ENCODE data around the gene ALPK1.
"Not testable (repeated sequence)": the region's sequence is repeated elsewhere in the genome, so short reads cannot be mapped to it uniquely, and the experiment has no call there.

Gene ALPK1

GRCh38 chr4:112287258-112287989 is 9.7 kb upstream of the ALPK1 start:
- H3K27ac ChIP-seq: no peak overlapping the region
- TF ChIP-seq CTCF (IDR thresholded peaks at IDR 0.05) (no peak), ZFX (IDR thresholded peaks at IDR 0.05; ENCODE audit: borderline replicate concordance) (no peak)

- H3K27ac ChIP-seq: no peak overlapping the region
- no peak for TF ChIP-seq CTCF (IDR thresholded peaks at IDR 0.05)
- TF ChIP-seq ZFX (IDR thresholded peaks at IDR 0.05; ENCODE audit: borderline replicate concordance): no peak
Observed at GRCh38 chr4:112288455-112288854, 8.7 kb upstream of the ALPK1 start.

- no peak overlapping the region for H3K27ac ChIP-seq
- TF ChIP-seq ZFX (IDR thresholded peaks at IDR 0.05; ENCODE audit: borderline replicate concordance): no peak
- TF ChIP-seq CTCF (IDR thresholded peaks at IDR 0.05): no peak
Observed at GRCh38 chr4:112289407-112290253, 7.5 kb upstream of the ALPK1 start.

GRCh38 chr4:112290341-112290740 is 6.8 kb upstream of the ALPK1 start:
- no peak overlapping the region for H3K27ac ChIP-seq
- TF ChIP-seq ZFX (IDR thresholded peaks at IDR 0.05; ENCODE audit: borderline replicate concordance): no peak

GRCh38 chr4:112299721-112300120 is 2.6 kb downstream of the ALPK1 start:
- H3K27ac ChIP-seq: no peak overlapping the region
- no peak for TF ChIP-seq ZFX (IDR thresholded peaks at IDR 0.05; ENCODE audit: borderline replicate concordance)

- H3K27ac ChIP-seq: no peak overlapping the region
- TF ChIP-seq CTCF (IDR thresholded peaks at IDR 0.05): no peak
Observed at GRCh38 chr4:112302320-112303274, 5.4 kb downstream of the ALPK1 start.

- not testable (repeated sequence) for H3K27ac ChIP-seq
Observed at GRCh38 chr4:112305477-112305876, 8.3 kb downstream of the ALPK1 start.

GRCh38 chr4:112309263-112309791 is 12.2 kb downstream of the ALPK1 start:
- H3K27ac ChIP-seq: not testable (repeated sequence)

- no peak for TF ChIP-seq ZFX (IDR thresholded peaks at IDR 0.05; ENCODE audit: borderline replicate concordance)
- TF ChIP-seq CTCF (IDR thresholded peaks at IDR 0.05): no peak
- no peak overlapping the region for H3K27ac ChIP-seq
Observed at GRCh38 chr4:112311516-112311915, 14.3 kb downstream of the ALPK1 start.
